ENCODE data around the gene SPRY2.

DNA sequence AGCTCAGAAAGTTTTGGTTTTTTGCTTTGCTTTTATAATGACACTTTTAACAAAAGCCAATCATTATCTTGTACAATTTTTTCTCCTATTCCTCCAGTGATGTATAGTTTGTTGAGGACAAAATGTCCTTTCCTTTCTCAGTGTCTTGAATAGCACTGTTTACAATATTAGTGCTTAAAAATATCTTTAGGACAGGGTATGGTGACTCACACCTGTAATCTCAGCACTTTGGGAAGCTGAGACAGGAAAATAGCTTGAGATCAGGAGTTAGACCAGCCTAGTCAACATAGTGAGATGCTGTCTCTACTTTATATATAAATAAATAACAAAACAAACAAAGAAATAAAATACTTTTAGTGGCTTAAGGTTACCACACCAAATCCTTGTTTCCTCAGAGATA lies 41.9 kb downstream of the SPRY2 start:
- TF ChIP-seq, protein P1, sequence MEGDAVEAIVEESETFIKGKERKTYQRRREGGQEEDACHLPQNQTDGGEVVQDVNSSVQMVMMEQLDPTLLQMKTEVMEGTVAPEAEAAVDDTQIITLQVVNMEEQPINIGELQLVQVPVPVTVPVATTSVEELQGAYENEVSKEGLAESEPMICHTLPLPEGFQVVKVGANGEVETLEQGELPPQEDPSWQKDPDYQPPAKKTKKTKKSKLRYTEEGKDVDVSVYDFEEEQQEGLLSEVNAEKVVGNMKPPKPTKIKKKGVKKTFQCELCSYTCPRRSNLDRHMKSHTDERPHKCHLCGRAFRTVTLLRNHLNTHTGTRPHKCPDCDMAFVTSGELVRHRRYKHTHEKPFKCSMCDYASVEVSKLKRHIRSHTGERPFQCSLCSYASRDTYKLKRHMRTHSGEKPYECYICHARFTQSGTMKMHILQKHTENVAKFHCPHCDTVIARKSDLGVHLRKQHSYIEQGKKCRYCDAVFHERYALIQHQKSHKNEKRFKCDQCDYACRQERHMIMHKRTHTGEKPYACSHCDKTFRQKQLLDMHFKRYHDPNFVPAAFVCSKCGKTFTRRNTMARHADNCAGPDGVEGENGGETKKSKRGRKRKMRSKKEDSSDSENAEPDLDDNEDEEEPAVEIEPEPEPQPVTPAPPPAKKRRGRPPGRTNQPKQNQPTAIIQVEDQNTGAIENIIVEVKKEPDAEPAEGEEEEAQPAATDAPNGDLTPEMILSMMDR (IDR thresholded peaks at IDR 0.05): no peak
- no peak for TF ChIP-seq POLR2A (IDR thresholded peaks at IDR 0.05)
